Endodermal cell (in vitro differentiated cells): ENCODE measurements around the gene ACOX2. TPM values are rescaled to one million over a fixed set of nuclear protein-coding genes. Genes with fewer than 3 reads are reported as not detected.
"Not testable (repeated sequence)": the region's sequence is repeated elsewhere in the genome, so short reads cannot be mapped to it uniquely, and the experiment has no call there.

Experiments
- DNase-seq: peaks from one replicate; pipeline ENCODE4 v3.0.0-alpha.2; 2017
- H3K27ac ChIP-seq: 2 replicates; pipeline ENCODE4 v1.5.1; 2013; ENCODE audit warnings: mild to moderate bottlenecking, low read depth, low read length, moderate library complexity
- H3K27me3 ChIP-seq: 2 replicates; pipeline ENCODE4 v1.6.1; 2013; ENCODE audit warnings: mild to moderate bottlenecking, low read length, moderate library complexity; ENCODE audit not compliant: insufficient read depth, control insufficient read depth, poor library complexity, severe bottlenecking
- H3K36me3 ChIP-seq: 2 replicates; pipeline ENCODE4 v1.7.0; 2013; ENCODE audit warnings: mild to moderate bottlenecking, low read length, moderate library complexity; ENCODE audit not compliant: control insufficient read depth, insufficient read depth
- H3K4me1 ChIP-seq: one replicate; pipeline ENCODE4 v1.7.0; 2013; ENCODE audit warnings: low read length; ENCODE audit not compliant: control insufficient read depth, insufficient read depth
- H3K4me3 ChIP-seq: 2 replicates; pipeline ENCODE4 v1.5.1; 2013; ENCODE audit warnings: mild to moderate bottlenecking, low read length, moderate library complexity
- H3K9ac ChIP-seq: 2 replicates; pipeline ENCODE4 v1.6.1; 2013; ENCODE audit warnings: mild to moderate bottlenecking, low read length, moderate library complexity; ENCODE audit not compliant: poor library complexity, severe bottlenecking; ENCODE audit errors: extremely low read depth
- H3K9me3 ChIP-seq: 2 replicates; pipeline ENCODE4 v1.6.1; 2013; ENCODE audit warnings: mild to moderate bottlenecking, low read length, moderate library complexity; ENCODE audit not compliant: control insufficient read depth
- H3K27ac Mint-ChIP-seq: 2 replicates; pipeline ENCODE4 v1.8.0; 2020; ENCODE audit warnings: mixed read lengths
- H3K27me3 Mint-ChIP-seq: 2 replicates; pipeline ENCODE4 v1.8.0; 2021; ENCODE audit warnings: mild to moderate bottlenecking, mixed read lengths; ENCODE audit not compliant: insufficient read depth
- H3K36me3 Mint-ChIP-seq: 2 replicates; pipeline ENCODE4 v1.8.0; 2020; ENCODE audit warnings: low read depth, mixed read lengths
- H3K4me1 Mint-ChIP-seq: 2 replicates; pipeline ENCODE4 v1.8.0; 2020; ENCODE audit warnings: mixed read lengths
- H3K4me3 Mint-ChIP-seq: 2 replicates; pipeline ENCODE4 v1.8.0; 2020; ENCODE audit warnings: mild to moderate bottlenecking, moderate library complexity, mixed read lengths
- H3K9me3 Mint-ChIP-seq: 2 replicates; pipeline ENCODE4 v1.8.0; 2020; ENCODE audit warnings: mild to moderate bottlenecking, mixed read lengths
- WGBS, 2 experiments: methylation state at CpG; one replicate each; pipeline versions ENCODE4 v1.1.5 to v1.1.7; 2013; ENCODE audit warnings: missing lambda C conversion rate in 2 of 2, mixed read lengths in 1 of 2; ENCODE audit not compliant: insufficient coverage in 1 of 2, insufficient read length in 1 of 2; 5-methylcytosine and 5-hydroxymethylcytosine counted together
- total RNA-seq, 2 donors: library from RNA; stranded (reverse); fragmentation: NEBNext Ultra II Directional in 1 of 2; extraction: Animal tissue kit (Norgen Biotek cat#: 25700) in 1 of 2; gene quantifications; 2 replicates in 1 of 2; 3 replicates in 1 of 2; pipeline ENCODE4 v1.2.1, GENCODE V29; 2021
- TF ChIP-seq, protein P1 (sequence below): fragments of 200-600 bp; sonication (generic); conservative IDR thresholded peaks from 2 replicates; pipeline ENCODE4 v1.5.0; 2021; ENCODE audit warnings: antibody characterized with exemption, mild to moderate bottlenecking

The ACOX2 gene
- total RNA-seq, 2 donors from 2014 or later: 6.6 to 9.8 TPM

- peaks cover 1% of the 10 kb centered on the region for H3K9me3 Mint-ChIP-seq
- H3K27ac Mint-ChIP-seq: no peak overlapping the region
- Histone ChIP-seq H3K4me3 (no peak overlapping the region), H3K9ac (no peak overlapping the region), H3K36me3 (no peaks in the 10 kb centered on the region), H3K9me3 (no peaks in the 10 kb centered on the region), H3K4me1 (peaks cover 6% of the 10 kb centered on the region), H3K27me3 (peaks cover 24% of the 10 kb centered on the region), H3K27ac (no peak overlapping the region)
- peaks cover 38% of the 10 kb centered on the region for H3K27me3 Mint-ChIP-seq
- DNase-seq: no peak
- H3K36me3 Mint-ChIP-seq: peaks cover 5% of the 10 kb centered on the region
- TF ChIP-seq, protein P1, sequence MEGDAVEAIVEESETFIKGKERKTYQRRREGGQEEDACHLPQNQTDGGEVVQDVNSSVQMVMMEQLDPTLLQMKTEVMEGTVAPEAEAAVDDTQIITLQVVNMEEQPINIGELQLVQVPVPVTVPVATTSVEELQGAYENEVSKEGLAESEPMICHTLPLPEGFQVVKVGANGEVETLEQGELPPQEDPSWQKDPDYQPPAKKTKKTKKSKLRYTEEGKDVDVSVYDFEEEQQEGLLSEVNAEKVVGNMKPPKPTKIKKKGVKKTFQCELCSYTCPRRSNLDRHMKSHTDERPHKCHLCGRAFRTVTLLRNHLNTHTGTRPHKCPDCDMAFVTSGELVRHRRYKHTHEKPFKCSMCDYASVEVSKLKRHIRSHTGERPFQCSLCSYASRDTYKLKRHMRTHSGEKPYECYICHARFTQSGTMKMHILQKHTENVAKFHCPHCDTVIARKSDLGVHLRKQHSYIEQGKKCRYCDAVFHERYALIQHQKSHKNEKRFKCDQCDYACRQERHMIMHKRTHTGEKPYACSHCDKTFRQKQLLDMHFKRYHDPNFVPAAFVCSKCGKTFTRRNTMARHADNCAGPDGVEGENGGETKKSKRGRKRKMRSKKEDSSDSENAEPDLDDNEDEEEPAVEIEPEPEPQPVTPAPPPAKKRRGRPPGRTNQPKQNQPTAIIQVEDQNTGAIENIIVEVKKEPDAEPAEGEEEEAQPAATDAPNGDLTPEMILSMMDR: no peak
- H3K4me3 Mint-ChIP-seq: no peak overlapping the region
- H3K4me1 Mint-ChIP-seq: peaks cover 15% of the 10 kb centered on the region
- 88 to 92% methylated on average over 6 of the region's 6 CpGs for WGBS, 2 experiments
Measured at GRCh38 chr3:58528629-58529028, 8.4 kb downstream of the ACOX2 start.

DNA sequence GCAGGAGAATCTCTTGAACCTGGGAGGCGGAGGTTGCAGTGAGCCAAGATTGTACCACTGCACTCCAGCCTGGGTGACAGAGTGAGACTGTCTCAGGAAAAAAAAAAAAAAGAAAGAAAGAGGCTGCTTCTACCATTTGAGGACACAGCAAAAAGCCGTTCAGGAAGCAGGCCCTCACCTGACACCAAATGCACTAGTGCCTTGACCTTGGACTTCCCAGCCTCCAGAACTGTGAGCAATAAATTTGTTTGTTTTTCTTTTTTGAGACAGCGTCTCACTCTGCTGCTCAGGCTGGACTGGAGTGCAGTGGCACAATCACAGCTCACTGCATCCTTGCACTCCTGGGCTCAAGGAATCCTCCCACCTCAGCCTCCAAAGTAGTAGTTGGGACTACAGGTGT, 9.6 kb downstream of the ACOX2 start:
- H3K9me3 Mint-ChIP-seq, H3K36me3 Mint-ChIP-seq, H3K27ac Mint-ChIP-seq, H3K9ac ChIP-seq, H3K9me3 ChIP-seq, H3K4me3 ChIP-seq, H3K27ac ChIP-seq, DNase-seq, H3K4me3 Mint-ChIP-seq, H3K4me1 ChIP-seq, H3K36me3 ChIP-seq: not testable (repeated sequence)
- peaks cover 38% of the 10 kb centered on the region for H3K27me3 Mint-ChIP-seq
- peaks cover 13% of the 10 kb centered on the region for H3K4me1 Mint-ChIP-seq
- WGBS, 2 experiments: 94 to 97% methylated on average over 3 of the region's 3 CpGs
- H3K27me3 ChIP-seq: peaks cover 24% of the 10 kb centered on the region

DNA sequence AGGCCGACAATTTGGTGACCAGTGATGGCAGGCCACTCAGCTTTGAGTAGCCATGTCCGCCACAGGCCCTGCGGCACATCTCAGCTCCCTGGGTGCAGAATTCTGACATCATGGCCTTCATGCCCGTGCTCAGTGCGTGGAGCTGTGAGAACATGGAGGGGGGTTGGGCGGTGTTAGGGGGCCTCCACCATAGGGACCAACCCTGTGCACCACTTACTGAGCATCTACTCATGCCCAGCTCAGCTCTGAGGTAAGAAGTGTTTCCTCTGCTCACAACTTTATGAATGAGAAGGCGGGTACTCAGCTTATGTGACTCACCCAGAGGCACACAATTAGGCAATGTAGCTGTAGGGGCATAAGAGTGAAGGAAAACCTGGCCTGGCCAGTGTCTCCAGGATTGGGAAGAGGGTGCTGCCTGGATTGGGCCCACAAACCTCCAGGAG, 10.5 kb downstream of the ACOX2 start:
- WGBS, 2 experiments: 84 to 85% methylated on average over 4 to 7 of the region's 7 CpGs
- Mint-ChIP-seq H3K4me1 (peaks cover 22% of the 10 kb centered on the region), H3K27ac (no peak overlapping the region), H3K4me3 (no peak overlapping the region), H3K36me3 (peaks cover 5% of the 10 kb centered on the region), H3K27me3 (peaks cover 38% of the 10 kb centered on the region), H3K9me3 (peaks cover 1% of the 10 kb centered on the region)
- TF ChIP-seq, protein P1: no peak
- Histone ChIP-seq H3K9ac (no peak overlapping the region), H3K27me3 (peaks cover 24% of the 10 kb centered on the region), H3K4me3 (no peak overlapping the region), H3K27ac (no peak overlapping the region), H3K9me3 (no peaks in the 10 kb centered on the region), H3K4me1 (peaks cover 13% of the 10 kb centered on the region), H3K36me3 (no peaks in the 10 kb centered on the region)
- peak; percentile 72 for DNase-seq

DNA sequence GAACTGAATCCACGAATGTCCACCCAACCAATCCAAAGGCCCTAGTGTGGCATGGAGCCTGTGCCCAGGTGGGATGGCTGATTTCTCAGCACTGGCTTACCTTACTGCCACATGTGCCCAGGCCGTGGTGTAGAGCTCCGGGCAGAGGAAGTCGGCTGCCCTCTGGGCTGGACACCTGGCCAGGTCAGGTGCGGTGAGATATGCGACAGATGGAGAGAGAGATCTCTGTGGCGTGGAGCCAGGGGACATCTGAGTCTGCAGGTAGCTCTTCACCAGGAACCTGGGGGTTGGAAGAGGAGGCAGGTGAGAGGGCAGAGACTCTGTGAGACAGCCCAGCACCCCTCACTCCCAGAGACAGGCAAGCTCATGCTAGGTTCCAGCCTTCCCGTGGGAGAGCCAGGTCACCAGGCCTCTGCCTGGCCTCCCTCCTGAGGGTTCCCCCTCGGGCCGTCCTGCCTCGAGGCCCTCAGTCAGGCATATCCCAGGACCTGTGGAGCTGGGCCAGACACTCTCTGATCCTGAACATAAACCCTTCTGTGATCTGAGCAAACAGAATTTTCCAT, 12.6 kb downstream of the ACOX2 start:
- H3K36me3 Mint-ChIP-seq: peaks cover 6% of the 10 kb centered on the region
- no peak overlapping the region for H3K9ac ChIP-seq

More for the DNA sequence above, 12.6 kb downstream of the ACOX2 start:
- TF ChIP-seq, protein P1: no peak
- H3K4me1 Mint-ChIP-seq: peaks cover 39% of the 10 kb centered on the region
- peaks cover 1% of the 10 kb centered on the region for H3K9me3 Mint-ChIP-seq
- no peak for DNase-seq
- no peak overlapping the region for H3K4me3 Mint-ChIP-seq
- H3K27me3 Mint-ChIP-seq: peaks cover 41% of the 10 kb centered on the region
- no peak overlapping the region for H3K27ac Mint-ChIP-seq
- H3K27ac ChIP-seq: no peak overlapping the region
- H3K27me3 ChIP-seq: peaks cover 24% of the 10 kb centered on the region
- H3K9me3 ChIP-seq: no peaks in the 10 kb centered on the region
- no peaks in the 10 kb centered on the region for H3K36me3 ChIP-seq
- no peak overlapping the region for H3K4me3 ChIP-seq
- WGBS, 2 experiments: 96 to 100% methylated on average over 4 to 11 of the region's 11 CpGs
- H3K4me1 ChIP-seq: peaks cover 16% of the 10 kb centered on the region
